ENCODE measurements around the gene EXOC6.

EXOC6 gene

GRCh38 chr10:92834986-92835385, 13.3 kb upstream of the EXOC6 start:
- no peak for DNase-seq

- no peak for DNase-seq
Observed at GRCh38 chr10:92837456-92837855, 10.9 kb upstream of the EXOC6 start.

- DNase-seq, result peak; percentile 32
Observed at GRCh38 chr10:92839191-92840085, 8.9 kb upstream of the EXOC6 start.

GRCh38 chr10:92844746-92845145, 3.6 kb upstream of the EXOC6 start:
- no peak for DNase-seq

- DNase-seq, result no peak
Observed at GRCh38 chr10:92845921-92846320, 2.4 kb upstream of the EXOC6 start.

- DNase-seq, result no peak
Observed at GRCh38 chr10:92846344-92846743, 2.0 kb upstream of the EXOC6 start.

- DNase-seq, result no peak
Observed at GRCh38 chr10:92846854-92847201, 1.5 kb upstream of the EXOC6 start.

- no peak for DNase-seq
Observed at GRCh38 chr10:92847202-92847864, 987 bp upstream of the EXOC6 start.

- DNase-seq, result no peak
Observed at GRCh38 chr10:92848037-92848440, 281 bp upstream of the EXOC6 start.

GRCh38 chr10:92849234-92849525, 860 bp downstream of the EXOC6 start:
- no peak for DNase-seq

GRCh38 chr10:92849576-92850090, 1.3 kb downstream of the EXOC6 start:
- DNase-seq, result no peak

GRCh38 chr10:92850185-92850584, 1.9 kb downstream of the EXOC6 start:
- no peak for DNase-seq

- DNase-seq, result no peak
Observed at GRCh38 chr10:92851003-92851402, 2.7 kb downstream of the EXOC6 start.

- no peak for DNase-seq
Observed at GRCh38 chr10:92855560-92855959, 7.2 kb downstream of the EXOC6 start.

- DNase-seq, result no peak
Observed at GRCh38 chr10:92857904-92858514, 9.7 kb downstream of the EXOC6 start.

- no peak for DNase-seq
Observed at GRCh38 chr10:92867235-92867634, 18.9 kb downstream of the EXOC6 start.

GRCh38 chr10:92868036-92868435, 19.7 kb downstream of the EXOC6 start:
- no peak for DNase-seq

- no peak for DNase-seq
Observed at GRCh38 chr10:92868557-92868956, 20.2 kb downstream of the EXOC6 start.

GRCh38 chr10:92873029-92873428, 24.7 kb downstream of the EXOC6 start:
- no peak for DNase-seq

- no peak for DNase-seq
Observed at GRCh38 chr10:92876509-92877036, 28.3 kb downstream of the EXOC6 start.

- DNase-seq, result no peak
Observed at GRCh38 chr10:92880233-92880861, 32.0 kb downstream of the EXOC6 start.

GRCh38 chr10:92880917-92881316, 32.6 kb downstream of the EXOC6 start:
- DNase-seq, result no peak

GRCh38 chr10:92886334-92886961, 38.1 kb downstream of the EXOC6 start:
- no peak for DNase-seq
